PC-9 (cell line): ENCODE results near the gene GBE1. TPM values are rescaled to one million over a fixed set of nuclear protein-coding genes. Genes with fewer than 3 reads are reported as not detected.
"Not testable (repeated sequence)": the region's sequence is repeated elsewhere in the genome, so short reads cannot be mapped to it uniquely, and the experiment has no call there.

Source experiments
- BruUV-seq: library from RNA; stranded (reverse); fragments of 400-500 nt; replicated peaks from 2 replicates; lab custom pipeline; 2021; lab: Mats Ljungman, UMichigan
- CTCF ChIA-PET: fragments of 300-600 bp; sonication (Branson Sonifier 250); formaldehyde crosslinking; loops from one replicate; lab custom pipeline; 2022; ENCODE audit warnings: antibody characterized with exemption; lab: Charles Lee
- POLR2A ChIA-PET: fragments of 300-600 bp; sonication (Branson Sonifier 250); formaldehyde crosslinking; loops from one replicate; lab custom pipeline; 2022; ENCODE audit warnings: antibody characterized with exemption; ENCODE audit not compliant: unreplicated experiment; lab: Charles Lee
- DNase-seq, 2 experiments: peaks; one replicate each; pipeline versions ENCODE4 v3.0.0 to v3.0.0-alpha.2; 2015 to 2022; ENCODE audit warnings: mixed read lengths in 1 of 2
- H2AFZ ChIP-seq: fragments of 200-600 bp; sonication (generic); 2 replicates; pipeline ENCODE4 v1.8.1; 2017; ENCODE audit warnings: antibody characterized with exemption
- H3F3A ChIP-seq: fragments of 200-600 bp; sonication (generic); 2 replicates; pipeline ENCODE4 v1.8.1; 2017; ENCODE audit warnings: antibody characterized with exemption, mild to moderate bottlenecking, low read depth; ENCODE audit not compliant: insufficient read depth
- H3K27ac ChIP-seq: fragments of 200-600 bp; sonication (generic); 2 replicates; pipeline ENCODE4 v1.6.1; 2016; ENCODE audit warnings: mixed run types
- H3K27me3 ChIP-seq: fragments of 200-600 bp; sonication (generic); 2 replicates; pipeline ENCODE4 v1.6.1; 2016; ENCODE audit warnings: low read depth, mixed run types; ENCODE audit not compliant: insufficient read depth
- H3K36me3 ChIP-seq: fragments of 200-600 bp; sonication (generic); 2 replicates; pipeline ENCODE4 v1.6.1; 2016; ENCODE audit warnings: low read depth, mixed run types
- H3K4me1 ChIP-seq: fragments of 200-600 bp; sonication (generic); replicated peaks from 2 replicates; pipeline ENCODE4 v1.6.1; 2016; ENCODE audit warnings: mixed run types; ENCODE audit not compliant: insufficient read depth
- H3K4me2 ChIP-seq: fragments of 200-600 bp; sonication (generic); 2 replicates; pipeline ENCODE4 v1.6.1; 2017; ENCODE audit warnings: mixed run types
- H3K4me3 ChIP-seq: fragments of 200-600 bp; sonication (generic); 2 replicates; pipeline ENCODE4 v1.6.1; 2016; ENCODE audit warnings: mixed run types
- H3K79me2 ChIP-seq: fragments of 200-600 bp; sonication (generic); 2 replicates; pipeline ENCODE4 v1.6.1; 2017; ENCODE audit warnings: low read depth, mixed run types
- H3K9me2 ChIP-seq: fragments of 200-600 bp; sonication (generic); 2 replicates; pipeline ENCODE4 v1.8.1; 2017; ENCODE audit warnings: mild to moderate bottlenecking; ENCODE audit not compliant: insufficient read depth
- H3K9me3 ChIP-seq: fragments of 200-600 bp; sonication (generic); 2 replicates; pipeline ENCODE4 v1.8.1; 2016; ENCODE audit warnings: low read depth; ENCODE audit not compliant: insufficient read depth
- H4K20me1 ChIP-seq: fragments of 200-600 bp; sonication (generic); 2 replicates; pipeline ENCODE4 v1.8.1; 2017; ENCODE audit not compliant: insufficient read depth
- CTCF ChIP-seq: fragments of 200-600 bp; sonication (generic); conservative IDR thresholded peaks from 2 replicates; pipeline ENCODE4 v1.6.1; 2017; ENCODE audit warnings: mixed run types, antibody characterized with exemption, mild to moderate bottlenecking, moderate library complexity
- EZH2 ChIP-seq: fragments of 200-600 bp; sonication (generic); IDR thresholded peaks from 2 replicates; pipeline ENCODE4 v1.8.0; 2017; ENCODE audit warnings: antibody characterized with exemption, low read depth
- intact Hi-C: fragments of 100-400 bp; cut with micrococcal nuclease; formaldehyde crosslinking; loops from one replicate; pipeline ENCODE4 v1.10.0; 2022; ENCODE audit not compliant: unreplicated experiment
- total RNA-seq: library from RNA; stranded (reverse); gene quantifications from 2 replicates; pipeline ENCODE4 v1.2.3, GENCODE V29; 2021

The GBE1 gene
- total RNA-seq, 1 experiment from 2014 or later: 31.2 TPM

- Histone ChIP-seq H3K4me3 (peak overlapping the region; percentile 63), H3K36me3 (0 out of 2 replicates have a peak, but pooled peaks cover 4% of the 10 kb centered on the region), H3K27me3 (no peaks in the 10 kb centered on the region), H3K4me2 (peak overlapping the region; percentile 83), H4K20me1 (no peaks in the 10 kb centered on the region), H3F3A (peaks cover 21% of the 10 kb centered on the region; the same call in 1 of the 2 replicates), H3K4me1 (peaks cover 24% of the 10 kb centered on the region), H3K9me2 (no peaks in the 10 kb centered on the region), H2AFZ (peak overlapping the region; percentile 70), H3K9me3 (no peaks in the 10 kb centered on the region), H3K79me2 (peaks cover 8% of the 10 kb centered on the region), H3K27ac (peak overlapping the region; percentile 89)
- no TSS peak for BruUV-seq
- DNase-seq: no peak
- TF ChIP-seq CTCF (no peak), EZH2 (no peak)
- intact Hi-C loops: loop anchor here (2.0 kb wide), 3 partner anchors 17 to 93 kb away; no protein-coding TSS in a partner anchor
- ChIA-PET POLR2A (no interaction called here), CTCF (interaction anchor here (0.7 kb wide), 3 partner anchors 20 to 370 kb away, joined by 3 to 6 read pairs (median 4); no protein-coding TSS in a partner anchor)
Observed at GRCh38 chr3:81760215-81760614, 1.2 kb downstream of the GBE1 start.

GRCh38 chr3:81758771-81759170 is 2.7 kb downstream of the GBE1 start:
- H3K27me3 ChIP-seq, H3K4me2 ChIP-seq, H3K27ac ChIP-seq, BruUV-seq, POLR2A ChIA-PET, H3K36me3 ChIP-seq, H3K9me2 ChIP-seq, H3K9me3 ChIP-seq, CTCF ChIA-PET, H3K79me2 ChIP-seq, H2AFZ ChIP-seq, DNase-seq, H4K20me1 ChIP-seq, H3K4me3 ChIP-seq, intact Hi-C loops: not testable (repeated sequence)
- peaks cover 21% of the 10 kb centered on the region; the same call in 1 of the 2 replicates for H3F3A ChIP-seq
- H3K4me1 ChIP-seq: peaks cover 24% of the 10 kb centered on the region

- Histone ChIP-seq H3F3A (peaks cover 21% of the 10 kb centered on the region; the same call in 1 of the 2 replicates), H3K27me3 (no peaks in the 10 kb centered on the region), H3K9me2 (no peaks in the 10 kb centered on the region), H3K79me2 (peaks cover 11% of the 10 kb centered on the region), H3K4me3 (no peak overlapping the region), H3K9me3 (no peaks in the 10 kb centered on the region), H4K20me1 (no peaks in the 10 kb centered on the region), H3K27ac (no peak overlapping the region), H3K4me1 (peaks cover 24% of the 10 kb centered on the region), H2AFZ (no peak overlapping the region), H3K4me2 (no peak overlapping the region), H3K36me3 (0 out of 2 replicates have a peak, but pooled peaks cover 4% of the 10 kb centered on the region)
- TF ChIP-seq CTCF (no peak), EZH2 (no peak)
- ChIA-PET CTCF (no interaction called here), POLR2A (no interaction called here)
- intact Hi-C loops: no loop called here
- BruUV-seq: no TSS peak
- DNase-seq: no peak
Observed at GRCh38 chr3:81758275-81758674, 3.2 kb downstream of the GBE1 start.
